GM04503 (cell line): ENCODE results near the gene ZNF827.
A peak's percentile ranks its signal among the peaks of the same experiment; 100 is the strongest.

Source experiments
- DNase-seq: peaks from one replicate; pipeline ENCODE4 v3.0.0-alpha.2; 2012; ENCODE audit warnings: low read depth

Gene ZNF827

DNA sequence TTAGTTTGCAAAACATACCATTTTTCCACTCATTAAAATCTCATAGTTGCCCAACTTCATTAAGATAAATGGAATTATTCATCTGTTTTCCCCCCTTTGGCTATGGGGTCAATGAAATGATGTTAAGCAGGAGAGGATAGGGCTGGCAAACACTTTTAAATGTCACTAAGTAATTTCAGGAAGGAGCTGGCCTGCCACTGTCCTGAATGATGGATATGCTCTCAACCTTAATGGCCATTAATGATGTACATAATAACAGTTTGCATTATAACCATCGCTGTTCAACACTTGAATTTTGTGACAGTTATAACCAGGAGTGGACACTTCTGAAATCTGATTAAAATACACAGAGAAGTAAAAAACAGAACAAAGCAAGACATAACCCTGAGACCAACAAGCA, 181.4 kb downstream of the ZNF827 start:
- no peak for DNase-seq

DNA sequence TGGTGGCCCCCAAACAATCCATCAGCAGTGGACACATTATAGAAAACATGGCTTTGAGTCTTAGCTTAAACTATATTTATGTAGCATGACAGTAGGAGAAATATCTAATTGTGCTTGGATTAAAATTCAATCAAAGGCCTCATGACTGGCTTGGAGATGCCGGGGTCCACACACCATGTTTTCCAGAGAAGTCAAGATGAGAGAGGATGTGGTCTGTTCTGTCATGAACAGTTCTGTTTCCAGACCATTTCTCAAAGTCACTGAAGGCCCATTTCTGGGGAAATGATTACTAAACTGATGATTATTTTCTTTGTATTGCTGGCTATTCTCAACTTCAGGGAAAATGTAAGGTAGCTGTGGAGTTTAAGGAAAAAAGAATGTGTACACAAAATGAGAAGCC, 182.4 kb downstream of the ZNF827 start:
- DNase-seq = no peak

DNA sequence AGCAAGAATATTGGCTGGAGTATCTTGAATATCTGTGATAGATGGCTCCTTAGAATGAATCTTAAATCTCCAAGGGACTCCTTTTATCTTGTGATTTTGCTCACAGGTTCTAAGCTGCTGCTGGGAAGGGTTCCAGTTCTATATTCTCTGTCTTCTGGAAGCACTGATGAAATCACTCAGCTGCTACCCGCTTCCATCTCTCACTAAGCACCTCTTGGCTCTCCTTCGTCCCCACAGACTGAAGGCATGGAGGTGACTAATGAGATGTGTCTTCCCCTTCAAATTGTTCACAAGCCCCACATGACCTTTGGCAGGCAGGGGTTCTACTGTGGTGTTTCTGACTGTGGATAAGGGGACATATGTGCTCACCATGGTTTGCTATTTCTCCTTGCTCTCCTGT, 182.8 kb downstream of the ZNF827 start:
- DNase-seq = no peak

DNA sequence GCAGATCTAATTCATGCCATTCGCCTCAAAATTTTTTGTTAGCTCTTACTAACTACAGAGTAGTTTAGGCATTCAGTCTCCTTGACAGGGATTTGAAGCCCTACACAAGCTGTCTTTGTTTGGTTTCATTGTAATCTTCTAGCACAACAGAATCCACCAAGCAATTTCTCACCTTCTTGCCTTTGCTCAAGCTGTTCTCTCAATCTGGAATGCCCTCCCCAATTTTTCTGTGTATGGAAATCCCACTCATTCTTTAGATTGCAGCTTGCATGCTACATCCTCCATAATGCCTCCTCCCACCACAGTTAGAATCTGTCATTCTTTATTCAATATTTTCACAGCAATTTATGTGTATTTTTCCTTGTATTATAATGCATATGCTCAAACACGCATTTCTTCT, 195.0 kb downstream of the ZNF827 start:
- DNase-seq = no peak

DNA sequence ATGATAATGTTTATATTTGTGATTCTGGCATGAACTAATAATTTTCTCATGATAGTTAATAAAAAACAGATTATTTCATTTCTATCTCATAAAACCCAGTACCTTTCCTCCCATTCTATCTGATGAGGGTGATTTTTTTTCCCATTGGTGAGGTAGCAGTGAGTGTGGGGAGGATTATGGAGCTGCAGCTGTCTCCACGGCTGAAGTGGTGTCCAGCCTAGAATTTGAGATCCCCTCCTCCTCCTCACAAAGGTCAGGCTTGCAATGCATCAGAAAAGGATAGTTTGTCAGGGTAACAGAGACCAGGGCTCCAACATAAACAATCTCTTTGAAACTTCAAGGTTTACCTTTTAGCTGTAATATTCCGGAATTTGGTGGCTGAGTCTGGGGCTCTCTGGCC, 197.8 kb downstream of the ZNF827 start:
- no peak for DNase-seq

DNA sequence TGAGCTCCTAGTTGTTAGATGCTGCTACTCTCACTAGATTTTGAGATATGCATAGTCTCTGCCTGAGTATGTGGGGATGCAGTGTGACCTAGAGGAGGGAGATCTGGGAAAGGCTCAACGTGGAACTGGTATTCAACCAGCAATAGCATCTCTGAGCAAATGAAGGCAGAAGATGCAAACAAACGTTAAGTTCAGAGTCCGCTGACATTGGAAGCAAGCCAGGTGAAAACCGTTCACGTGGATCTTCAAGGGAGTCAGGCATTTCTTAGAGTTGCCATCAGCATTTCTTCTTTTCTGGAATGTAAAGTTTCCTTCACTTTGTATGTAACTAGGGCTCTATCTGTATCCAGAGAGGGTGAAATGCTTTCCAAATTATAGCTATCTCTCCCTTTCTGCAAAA, 198.8 kb downstream of the ZNF827 start:
- no peak for DNase-seq

DNA sequence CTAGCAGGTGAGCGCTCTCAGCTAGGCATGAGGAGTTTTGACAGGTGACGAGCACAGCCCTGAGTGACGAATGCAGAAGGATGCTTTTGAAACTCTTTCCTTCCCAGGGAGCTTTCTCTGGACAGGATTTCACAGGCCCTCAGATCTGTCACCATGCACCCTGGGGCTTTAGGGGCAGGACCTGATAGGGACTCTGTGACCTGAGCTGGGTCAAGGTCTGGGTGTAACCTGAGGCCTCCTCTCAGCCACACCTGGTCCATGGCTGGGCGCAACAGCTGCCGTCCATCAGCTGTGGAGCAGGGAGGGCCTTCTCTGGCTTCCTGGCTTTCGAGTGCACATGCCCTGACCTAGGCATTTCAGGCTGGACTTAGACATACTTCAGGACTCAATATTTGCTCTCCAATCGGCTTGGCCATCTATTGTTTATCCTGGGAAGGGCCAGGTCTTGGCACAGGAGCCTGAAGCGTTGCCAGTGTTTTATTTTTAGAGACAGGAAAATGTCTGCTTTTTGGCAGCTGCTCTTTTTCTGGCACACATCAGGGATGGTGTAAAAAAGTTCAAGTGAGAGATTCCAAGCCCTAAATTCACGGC, 202.3 kb downstream of the ZNF827 start:
- DNase-seq = peak; percentile 65

DNA sequence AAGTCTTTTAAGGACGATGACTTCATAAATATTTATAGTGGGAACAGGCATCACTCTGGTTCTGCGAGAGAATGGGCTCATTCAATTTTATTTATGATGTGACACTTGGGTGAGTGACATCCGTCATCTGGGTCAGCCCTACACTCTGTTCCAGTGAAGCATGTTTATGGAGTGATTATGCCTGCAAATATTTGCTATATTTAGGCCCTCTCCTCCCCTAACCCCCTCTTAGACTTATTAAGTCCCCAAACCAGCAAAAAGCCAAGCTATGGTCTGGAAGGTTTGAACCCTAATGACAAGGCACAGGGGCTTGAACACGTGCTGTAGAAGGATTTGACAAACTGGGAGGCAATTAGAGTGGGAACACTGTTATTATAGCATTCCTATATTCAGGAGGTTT, 202.8 kb downstream of the ZNF827 start:
- no peak for DNase-seq

DNA sequence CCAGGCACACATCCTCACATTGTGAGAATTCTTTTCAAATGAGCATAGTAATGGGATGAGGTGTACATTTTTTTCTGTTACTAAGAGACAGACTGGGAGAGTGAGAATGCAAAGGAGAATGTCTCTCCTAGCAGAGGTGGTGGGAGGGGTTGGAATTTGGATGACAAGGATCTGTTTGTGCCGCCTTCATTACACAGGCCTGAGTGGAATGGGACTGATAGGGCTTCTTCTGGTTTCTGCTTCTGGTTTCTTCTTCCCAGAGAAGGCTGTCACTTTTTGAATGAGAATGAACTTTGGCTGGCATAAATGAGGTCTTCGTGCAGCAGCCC, 203.3 kb downstream of the ZNF827 start:
- DNase-seq = peak; percentile 98

DNA sequence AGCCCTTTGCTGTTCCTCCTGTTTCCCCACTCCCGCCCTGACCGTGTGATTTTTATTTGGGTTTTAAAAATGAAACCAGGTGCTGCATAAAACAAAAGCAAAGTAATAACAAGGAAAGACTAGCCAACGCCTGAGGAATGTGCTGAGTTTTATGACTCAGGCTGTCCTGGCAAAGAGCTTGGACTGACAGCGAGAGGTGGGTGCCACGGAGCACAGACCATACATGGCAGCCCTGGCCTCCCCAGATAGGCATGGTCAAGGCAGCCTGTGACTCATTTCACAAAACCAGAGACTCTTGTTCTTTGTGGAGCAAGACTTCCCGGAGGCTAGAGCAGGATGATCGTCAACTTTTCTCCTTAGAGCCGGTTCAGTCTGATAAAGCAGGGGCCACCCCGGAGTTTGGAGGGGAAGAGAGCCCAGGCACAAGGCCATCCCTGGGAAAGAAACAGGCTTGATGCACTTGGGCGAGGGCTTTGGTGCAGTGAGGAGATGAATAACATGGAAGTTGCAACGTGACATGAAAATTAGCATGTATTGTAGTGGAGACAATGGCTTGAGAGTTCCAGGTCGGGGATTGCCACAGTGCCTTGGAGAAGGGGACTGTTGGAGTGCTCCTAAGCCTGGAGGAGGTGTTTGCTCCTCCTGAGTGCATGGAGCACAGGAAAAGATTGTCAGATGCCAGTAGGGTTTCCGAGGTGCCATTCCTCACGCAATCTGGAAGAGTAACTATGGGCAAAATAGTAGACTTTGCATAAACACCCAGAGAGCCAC, 203.9 kb downstream of the ZNF827 start:
- peak; percentile 97 for DNase-seq

DNA sequence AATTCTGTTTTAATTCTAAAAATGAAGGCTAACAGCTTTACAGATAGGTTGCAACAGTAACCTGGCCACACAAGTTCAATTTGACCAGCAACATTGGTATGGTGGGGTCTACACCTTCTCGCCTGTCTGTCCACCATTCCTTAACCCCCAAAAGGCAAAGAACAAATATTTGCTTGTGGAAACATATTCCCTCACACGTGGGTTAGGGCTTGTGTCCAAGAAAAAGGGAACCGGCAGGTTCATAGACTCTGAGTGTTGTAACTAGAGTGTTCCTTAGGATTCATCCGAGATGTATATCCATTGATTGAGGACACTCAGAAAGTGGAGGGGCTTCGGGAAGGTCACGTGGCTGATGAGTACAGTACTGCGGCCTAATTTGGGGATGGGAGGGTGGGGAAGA, 204.6 kb downstream of the ZNF827 start:
- DNase-seq = no peak

DNA sequence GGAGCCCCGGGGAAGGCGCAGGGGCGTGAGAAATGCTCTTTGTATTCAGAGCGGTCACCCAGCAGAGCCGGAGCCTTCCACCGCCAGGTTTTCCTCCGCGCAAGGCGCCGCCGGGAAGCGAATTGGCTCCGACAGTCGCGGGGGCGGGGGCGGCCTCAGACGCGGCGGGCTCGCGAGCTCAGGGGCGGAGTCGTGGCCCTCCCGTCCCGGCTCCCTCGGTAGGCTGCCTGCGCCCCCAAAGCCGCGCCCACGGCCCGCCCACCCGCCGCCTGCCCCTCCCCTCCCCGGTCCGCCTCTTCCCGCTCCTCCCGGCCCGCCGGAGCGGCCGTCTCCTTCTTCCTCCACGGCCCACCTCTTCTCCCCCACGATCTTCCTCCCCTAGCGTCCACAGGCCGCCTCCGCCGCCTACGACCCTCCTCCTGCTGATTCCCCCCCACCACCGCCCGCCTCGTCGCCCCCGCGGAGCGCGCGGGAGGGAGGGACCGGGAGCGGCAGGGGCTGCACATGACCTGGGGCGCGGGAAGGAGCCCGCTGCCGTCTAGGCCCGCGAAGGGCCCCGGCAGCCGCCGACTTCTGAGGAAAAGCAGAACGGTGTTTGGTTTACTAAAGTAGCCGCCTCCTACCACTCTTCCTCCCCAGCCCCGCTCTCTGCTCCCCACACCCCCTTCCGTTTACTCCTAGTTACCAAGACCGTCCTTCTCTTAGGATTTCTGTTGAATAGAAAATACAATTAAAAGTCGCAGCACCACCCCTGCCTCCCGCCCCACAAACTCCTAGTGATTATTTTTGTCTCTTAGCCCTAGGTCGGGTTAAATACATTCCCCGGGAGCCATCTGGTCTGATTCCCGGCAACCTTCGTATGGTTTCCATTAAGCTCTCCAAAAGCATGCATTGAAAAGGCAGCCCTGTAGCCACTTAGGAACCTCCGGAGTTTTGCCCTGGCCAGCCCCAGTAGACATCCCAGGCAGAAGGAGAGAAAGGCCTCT, 205.4 kb downstream of the ZNF827 start:
- peak; percentile 52 for DNase-seq

DNA sequence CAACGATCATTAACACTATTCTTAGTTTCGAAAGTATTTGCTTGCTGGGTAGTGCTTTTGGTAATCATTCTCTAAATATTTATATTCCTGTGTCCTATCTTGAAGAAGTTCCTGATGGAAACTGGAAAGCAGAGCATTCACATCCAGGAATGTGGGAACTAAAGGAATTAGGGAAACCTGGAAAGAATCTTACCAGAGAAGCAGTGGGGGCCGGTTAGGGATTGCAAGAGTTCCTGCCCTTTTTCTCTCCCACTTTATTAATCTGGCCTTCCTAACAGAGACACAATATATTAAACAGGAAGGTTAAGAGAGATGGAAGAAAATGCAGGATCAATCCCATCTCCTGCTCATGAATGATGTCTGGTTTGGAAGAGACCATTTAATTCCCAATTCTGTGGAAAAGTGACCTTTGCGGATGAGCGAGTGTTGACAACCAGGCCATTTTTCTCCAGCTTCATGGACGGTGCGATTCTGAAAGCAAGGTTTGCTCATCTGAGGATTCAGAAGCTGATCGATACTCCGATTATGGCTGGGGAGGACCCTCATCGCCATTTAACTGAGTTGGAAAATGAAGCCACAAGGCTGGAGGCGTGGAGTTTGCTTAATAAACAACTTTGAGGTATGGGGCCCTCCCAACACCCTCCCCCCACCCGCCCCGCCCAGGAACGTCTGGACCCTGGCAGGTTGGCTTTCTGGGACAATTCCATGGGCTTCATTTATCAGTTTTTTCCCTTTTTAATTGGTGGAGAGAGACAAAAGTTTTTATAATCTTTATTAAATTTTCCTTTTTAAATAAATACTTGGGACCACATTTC, 206.4 kb downstream of the ZNF827 start:
- no peak for DNase-seq

DNA sequence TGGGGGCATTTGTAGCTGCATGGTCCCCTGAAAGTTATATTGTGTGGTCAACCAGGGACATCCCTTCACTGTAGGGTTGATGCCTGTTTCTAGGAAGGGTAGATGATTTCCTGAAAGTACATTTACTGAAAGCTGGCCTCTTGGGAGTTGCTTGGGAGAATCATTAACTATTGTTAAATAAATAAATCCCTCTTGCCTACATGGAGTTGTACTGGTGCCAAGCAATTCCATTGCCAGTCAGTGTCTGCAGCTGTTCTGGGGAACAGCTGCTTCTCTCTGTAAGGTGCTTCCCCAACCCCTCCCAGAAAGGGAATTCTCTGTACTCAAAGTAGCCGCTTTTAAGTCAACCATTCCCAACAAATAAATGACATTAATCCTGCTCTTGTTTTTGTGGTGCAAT, 207.6 kb downstream of the ZNF827 start:
- DNase-seq = no peak

DNA sequence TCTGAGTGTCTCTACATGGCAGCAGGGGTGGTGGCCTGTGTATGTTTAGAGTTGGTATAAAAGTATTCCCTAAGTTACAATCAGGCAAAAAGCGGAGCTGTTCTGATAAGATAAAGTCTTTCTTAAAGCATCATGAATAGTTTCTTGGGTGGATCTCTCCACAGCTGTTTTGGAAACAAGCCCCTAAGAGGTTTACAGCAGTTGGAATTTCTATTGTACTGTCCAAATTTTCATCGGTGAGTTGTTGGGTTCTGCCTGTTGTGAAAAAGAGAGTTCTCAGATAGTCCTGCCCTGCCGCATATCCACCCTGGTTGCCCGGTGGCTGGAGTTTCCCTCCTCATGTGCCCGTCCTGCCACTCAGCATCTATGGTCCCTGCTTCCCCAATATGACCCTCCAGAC, 208.6 kb downstream of the ZNF827 start:
- DNase-seq = no peak

DNA sequence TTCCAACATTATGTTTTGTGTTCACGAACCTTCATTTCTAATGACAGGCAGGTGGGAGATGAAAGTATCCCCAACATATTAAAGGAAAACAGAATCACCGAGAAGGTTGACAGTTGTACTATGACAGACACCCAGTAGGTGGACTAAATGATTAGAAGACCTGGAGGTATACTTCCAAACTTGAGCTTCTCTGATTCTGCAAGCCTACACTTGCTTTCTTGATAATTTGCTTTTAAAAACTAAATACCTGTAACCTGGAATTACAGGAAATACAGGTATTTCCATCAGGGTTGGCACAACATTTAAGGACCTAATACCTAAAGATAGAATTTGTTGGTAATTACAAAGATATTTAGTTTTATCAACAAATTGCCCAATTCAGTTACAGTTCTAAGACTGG, 215.3 kb downstream of the ZNF827 start:
- no peak for DNase-seq

DNA sequence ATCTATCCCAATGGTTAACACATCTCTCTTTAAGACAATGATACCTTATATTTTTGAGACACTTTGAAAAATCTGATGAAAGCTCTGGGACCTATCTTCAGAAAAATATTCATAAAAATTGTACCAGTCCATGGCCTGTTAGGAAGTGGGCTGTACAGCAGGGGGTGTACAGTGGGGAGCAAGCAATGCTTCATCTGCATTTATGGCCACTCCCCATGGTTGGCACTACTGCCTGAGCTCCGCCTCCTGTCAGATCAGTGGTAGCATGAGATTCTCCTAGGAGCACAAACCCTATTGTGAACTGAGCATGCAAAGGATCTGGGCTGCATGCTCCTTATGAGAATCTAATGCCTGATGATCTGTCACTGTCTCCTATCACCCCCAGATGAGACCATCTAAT, 216.1 kb downstream of the ZNF827 start:
- DNase-seq = no peak

DNA sequence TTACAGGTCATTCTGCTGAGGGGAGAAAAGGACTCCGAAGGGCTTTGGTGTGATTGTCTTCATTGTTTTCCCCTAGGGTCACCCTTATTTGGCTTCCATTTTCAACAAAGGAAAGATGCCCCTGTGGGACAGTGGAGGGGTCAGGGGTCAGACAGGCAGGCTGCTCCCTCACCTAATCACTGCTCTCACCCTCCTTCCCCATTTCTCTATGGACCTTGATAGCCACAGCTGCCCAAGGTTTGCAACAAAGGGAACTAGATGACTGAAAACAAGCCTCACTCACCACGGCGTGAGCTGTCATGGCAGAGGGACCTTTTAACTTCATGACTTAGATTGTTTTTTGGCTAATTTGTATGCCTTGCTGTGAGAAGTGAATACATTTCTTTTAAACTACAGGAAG, 218.0 kb downstream of the ZNF827 start:
- no peak for DNase-seq

DNA sequence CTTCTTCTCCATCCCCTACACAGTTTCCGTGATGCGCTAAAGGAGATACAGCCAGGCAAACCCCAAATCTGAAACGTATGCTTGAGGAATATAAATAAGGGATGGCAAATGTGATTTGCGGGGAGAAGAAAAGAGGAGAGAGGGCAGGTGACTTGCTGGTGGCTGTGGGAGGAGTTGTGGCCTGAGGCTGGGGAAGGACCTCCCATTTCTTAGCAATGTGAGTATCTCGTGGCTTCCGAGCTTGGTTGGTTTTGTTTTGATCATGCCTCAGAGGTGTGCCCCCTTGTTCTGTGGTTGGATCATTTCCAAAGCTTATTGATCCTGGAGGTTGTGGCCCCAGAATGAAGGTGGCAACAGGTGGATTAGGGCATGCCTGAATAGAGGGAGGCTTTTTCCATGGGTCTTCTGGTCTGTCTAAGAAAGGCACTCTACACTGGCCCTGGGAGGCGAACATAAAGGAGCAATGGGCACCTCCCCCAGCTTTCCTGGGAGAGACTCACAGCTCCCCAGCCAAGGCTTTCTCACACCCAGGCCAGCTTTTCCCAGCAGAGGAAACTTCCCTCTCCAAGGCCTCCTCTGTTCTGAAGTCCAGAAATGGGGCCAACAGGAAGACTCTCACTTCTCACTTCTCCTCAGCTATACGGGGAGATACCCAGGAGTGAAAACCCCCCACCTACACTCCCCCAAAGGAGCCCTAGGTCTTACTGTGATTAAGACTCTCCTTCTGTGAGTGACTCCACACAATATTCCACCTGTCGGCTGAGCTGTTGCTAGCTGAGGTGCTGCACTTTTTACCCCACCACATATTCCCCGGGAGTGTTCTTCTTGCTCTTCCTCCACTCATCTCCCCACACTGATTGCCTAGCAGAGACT, 218.6 kb downstream of the ZNF827 start:
- DNase-seq = no peak

DNA sequence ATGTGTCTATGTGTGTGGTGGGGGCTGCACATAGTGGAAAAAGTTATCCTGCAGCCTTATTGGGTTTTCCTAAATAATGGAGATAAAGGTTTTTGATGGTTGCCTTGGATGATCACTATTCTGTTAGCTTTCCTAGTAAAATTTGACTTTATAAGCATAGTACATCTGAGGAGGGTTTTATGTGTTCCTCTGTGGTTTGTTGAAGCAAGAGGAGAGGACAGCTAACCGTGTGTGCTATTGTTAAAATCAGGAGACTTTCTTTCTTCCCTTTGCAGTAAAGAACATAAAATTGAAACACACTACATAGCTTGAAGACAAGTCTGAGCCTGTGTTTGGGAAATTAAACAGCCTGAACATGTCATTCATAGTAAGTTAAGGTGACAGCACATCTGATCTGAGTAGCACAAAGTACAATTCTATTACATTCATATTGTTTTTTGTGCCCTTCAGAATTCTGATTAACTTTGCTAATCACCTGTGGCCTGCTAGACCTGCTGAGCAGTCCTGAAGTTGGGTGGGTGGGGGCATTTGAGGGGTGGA, 221.9 kb downstream of the ZNF827 start:
- DNase-seq = no peak

DNA sequence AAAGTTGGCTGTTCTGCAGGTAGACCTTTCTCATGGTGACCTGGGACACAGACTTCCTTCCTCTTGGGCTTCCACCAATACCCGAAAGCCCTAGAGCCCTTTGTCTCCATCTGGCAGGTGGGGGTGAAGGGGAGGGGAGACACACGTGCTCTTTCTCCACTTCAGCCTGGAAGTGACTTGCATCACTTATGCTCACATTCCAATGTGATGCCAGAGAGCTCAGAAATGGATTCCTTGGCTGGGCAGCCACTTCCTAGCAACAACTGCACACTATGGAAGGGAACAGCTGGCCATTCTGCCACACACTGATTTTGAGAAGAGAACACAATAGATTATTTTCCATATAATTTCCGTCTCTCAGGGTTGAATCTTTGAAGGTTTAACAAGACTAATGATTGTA, 222.4 kb downstream of the ZNF827 start:
- DNase-seq = no peak
